SK-N-SH treated with all-trans-retinoic acid at 6 μM for 48 hours (cell line): Measurements from ENCODE around the gene CLCN3.

Experiments
- ATAC-seq: fragments of 200-7000 bp; cut with Tn5 transposase; 3 replicates; pipeline ENCODE4 v1.9.1; 2020; ENCODE audit warnings: mild to moderate bottlenecking, moderate library complexity
- ARNTL ChIP-seq: fragments of 450-650 bp; formaldehyde crosslinking; IDR thresholded peaks from 2 replicates; pipeline ENCODE4 v1.5.0; 2020; ENCODE audit warnings: low read depth, mild to moderate bottlenecking, moderate library complexity, borderline replicate concordance
- BACH2 ChIP-seq: fragments of 250-450 bp; sonication (Bioruptor Pico); IDR thresholded peaks from 2 replicates; pipeline ENCODE4 v1.9.0; 2021; ENCODE audit warnings: mild to moderate bottlenecking, borderline replicate concordance
- CSDC2 ChIP-seq: fragments of 250-450 bp; sonication (Bioruptor Pico); IDR thresholded peaks from 2 replicates; pipeline ENCODE4 v1.5.0; 2020; ENCODE audit warnings: mild to moderate bottlenecking, moderate library complexity
- CSRNP3 ChIP-seq: fragments of 250-450 bp; sonication (Bioruptor Pico); IDR thresholded peaks from 2 replicates; pipeline ENCODE4 v1.5.1; 2021; ENCODE audit warnings: mild to moderate bottlenecking, moderate library complexity
- GLIS3 ChIP-seq: fragments of 250-450 bp; sonication (Bioruptor Pico); IDR thresholded peaks from 2 replicates; pipeline ENCODE4 v1.5.0; 2020; ENCODE audit warnings: mild to moderate bottlenecking, moderate library complexity
- ISL1 ChIP-seq: fragments of 250-450 bp; sonication (Bioruptor Pico); IDR thresholded peaks from 2 replicates; pipeline ENCODE4 v2.1.2; 2022; ENCODE audit warnings: mild to moderate bottlenecking, moderate library complexity
- OSR1 ChIP-seq: fragments of 250-450 bp; sonication (Bioruptor Pico); IDR thresholded peaks from 2 replicates; pipeline ENCODE4 v1.8.0; 2022; ENCODE audit warnings: moderate library complexity, mild to moderate bottlenecking, inconsistent platforms
- PATZ1 ChIP-seq: fragments of 250-450 bp; sonication (Bioruptor Pico); IDR thresholded peaks from 2 replicates; pipeline ENCODE4 v1.8.0; 2020; ENCODE audit warnings: mild to moderate bottlenecking, moderate library complexity, borderline replicate concordance
- POU6F1 ChIP-seq: fragments of 250-450 bp; sonication (Bioruptor Pico); IDR thresholded peaks from 2 replicates; pipeline ENCODE4 v1.8.0; 2021; ENCODE audit warnings: low read depth, mild to moderate bottlenecking, moderate library complexity, borderline replicate concordance
- PPARA ChIP-seq: fragments of 250-450 bp; sonication (Bioruptor Pico); IDR thresholded peaks from 2 replicates; pipeline ENCODE4 v1.5.0; 2020; ENCODE audit warnings: mild to moderate bottlenecking, borderline replicate concordance
- RARB ChIP-seq: fragments of 250-450 bp; sonication (Bioruptor Pico); IDR thresholded peaks from 2 replicates; pipeline ENCODE4 v1.8.0; 2021; ENCODE audit warnings: mild to moderate bottlenecking, moderate library complexity
- SNAI2 ChIP-seq: fragments of 250-450 bp; sonication (Bioruptor Pico); IDR thresholded peaks from 2 replicates; pipeline ENCODE4 v1.5.0; 2020; ENCODE audit warnings: mild to moderate bottlenecking, moderate library complexity
- TOX ChIP-seq: fragments of 250-450 bp; sonication (Bioruptor Pico); IDR thresholded peaks from 2 replicates; pipeline ENCODE4 v1.8.0; 2021; ENCODE audit warnings: mild to moderate bottlenecking, moderate library complexity, borderline replicate concordance
- TSHZ2 ChIP-seq: fragments of 250-450 bp; sonication (Bioruptor Pico); IDR thresholded peaks from 2 replicates; pipeline ENCODE4 v1.5.0; 2020; ENCODE audit warnings: mild to moderate bottlenecking, moderate library complexity
- ZC3H10 ChIP-seq: fragments of 250-450 bp; sonication (Bioruptor Pico); IDR thresholded peaks from 2 replicates; pipeline ENCODE4 v1.5.1; 2021; ENCODE audit warnings: mild to moderate bottlenecking, moderate library complexity
- ZFP3 ChIP-seq: fragments of 250-450 bp; sonication (Bioruptor Pico); IDR thresholded peaks from 2 replicates; pipeline ENCODE4 v1.5.0; 2020; ENCODE audit warnings: mild to moderate bottlenecking, moderate library complexity
- ZFP30 ChIP-seq: fragments of 450-650 bp; formaldehyde crosslinking; IDR thresholded peaks from 2 replicates; pipeline ENCODE4 v1.5.0; 2022; ENCODE audit warnings: mild to moderate bottlenecking, moderate library complexity
- ZNF70 ChIP-seq: fragments of 450-650 bp; formaldehyde crosslinking; IDR thresholded peaks from 2 replicates; pipeline ENCODE4 v1.5.0; 2020; ENCODE audit warnings: mild to moderate bottlenecking, moderate library complexity
- ZNF8 ChIP-seq: fragments of 450-650 bp; formaldehyde crosslinking; IDR thresholded peaks from 2 replicates; pipeline ENCODE4 v1.5.0; 2020; ENCODE audit warnings: mild to moderate bottlenecking, moderate library complexity

Gene CLCN3

GRCh38 chr4:169634975-169635374 lies 14.6 kb downstream of the CLCN3 start:
- no peak for ATAC-seq
- no peak for TF ChIP-seq SNAI2 (CRISPR knock-in tag)
- no peak for TF ChIP-seq TOX (CRISPR knock-in tag)
- no peak for TF ChIP-seq CSRNP3
- TF ChIP-seq PATZ1 (CRISPR knock-in tag) = no peak
- no peak for TF ChIP-seq TSHZ2 (CRISPR knock-in tag)
- TF ChIP-seq ARNTL (CRISPR knock-in tag) = no peak
- TF ChIP-seq ZFP3 (CRISPR knock-in tag) = no peak
- TF ChIP-seq ZFP30 (CRISPR knock-in tag) = no peak
- no peak for TF ChIP-seq OSR1 (CRISPR knock-in tag)
- TF ChIP-seq POU6F1 (CRISPR knock-in tag) = no peak
- no peak for TF ChIP-seq PPARA (CRISPR knock-in tag)
- TF ChIP-seq, all 23 proteins: peak for 0

- TF ChIP-seq CSDC2 (no peak), ISL1 (peak; percentile 83), TOX (CRISPR knock-in tag) (no peak)
- ATAC-seq = peak; percentile 97
Observed at GRCh38 chr4:169640261-169640870, 20.0 kb downstream of the CLCN3 start.

GRCh38 chr4:169644802-169645201 lies 24.4 kb downstream of the CLCN3 start:
- TF ChIP-seq TOX (CRISPR knock-in tag) (no peak), CSDC2 (no peak), PATZ1 (CRISPR knock-in tag) (no peak), ZNF8 (no peak), ARNTL (CRISPR knock-in tag) (no peak), RARB (CRISPR knock-in tag) (no peak), ZC3H10 (no peak), BACH2 (CRISPR knock-in tag) (no peak), ZNF70 (no peak), ISL1 (no peak), GLIS3 (CRISPR knock-in tag) (no peak), PPARA (CRISPR knock-in tag) (no peak)
- ATAC-seq = no peak

GRCh38 chr4:169645627-169646026 lies 25.2 kb downstream of the CLCN3 start:
- no peak for ATAC-seq
- TF ChIP-seq POU6F1 (CRISPR knock-in tag) = no peak
- TF ChIP-seq TOX (CRISPR knock-in tag) = no peak
- no peak for TF ChIP-seq SNAI2 (CRISPR knock-in tag)
- no peak for TF ChIP-seq OSR1 (CRISPR knock-in tag)
- no peak for TF ChIP-seq TSHZ2 (CRISPR knock-in tag)
- TF ChIP-seq CSRNP3 = no peak
- no peak for TF ChIP-seq ZC3H10
